BE2C (cell line): ENCODE data around the gene LRP1.

ENCODE experiments used
- DNase-seq: peaks from one replicate; pipeline ENCODE4 v3.0.0-alpha.2; 2020
- H3K27me3 ChIP-seq: fragments of 250-450 bp; sonication (Bioruptor Pico); 2 replicates; pipeline ENCODE4 v1.5.1; 2020; ENCODE audit warnings: mild to moderate bottlenecking
- H3K36me3 ChIP-seq: fragments of 250-450 bp; sonication (Bioruptor Pico); 2 replicates; pipeline ENCODE4 v1.5.1; 2020; ENCODE audit warnings: mild to moderate bottlenecking
- H3K4me1 ChIP-seq: fragments of 250-450 bp; sonication (Bioruptor Pico); 2 replicates; pipeline ENCODE4 v1.5.1; 2020
- H3K4me3 ChIP-seq: 2 replicates; pipeline ENCODE4 v1.5.1; 2011; ENCODE audit warnings: low read depth, low read length
- H3K9me3 ChIP-seq: fragments of 250-450 bp; sonication (Bioruptor Pico); 2 replicates; pipeline ENCODE4 v1.5.1; 2020
- TF ChIP-seq, protein P1 (sequence below): IDR thresholded peaks from 2 replicates; pipeline ENCODE4 v1.5.1; 2012; ENCODE audit warnings: mild to moderate bottlenecking, low read depth, low read length

The LRP1 gene

DNA sequence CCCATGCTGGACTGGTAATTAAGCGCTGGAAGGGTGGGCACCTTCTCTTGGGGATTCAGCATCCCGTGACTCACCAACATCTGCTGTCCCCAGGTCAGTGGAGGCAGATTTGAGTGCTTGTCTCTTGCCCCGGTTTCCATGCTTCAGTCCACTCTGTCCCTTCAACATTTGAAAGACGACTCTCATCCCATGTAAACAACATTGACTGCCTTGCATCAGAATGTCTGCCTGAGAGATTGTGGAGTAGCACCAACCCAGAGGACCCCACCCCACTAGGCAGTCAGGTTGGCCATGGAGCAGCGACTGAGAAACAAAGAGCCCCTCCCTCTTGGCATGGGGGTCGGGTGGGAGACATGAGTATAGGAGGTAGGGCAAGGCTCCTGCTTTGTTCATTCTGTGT lies 127.6 kb downstream of the LRP1 start:
- no peak for DNase-seq
- TF ChIP-seq, protein P1, sequence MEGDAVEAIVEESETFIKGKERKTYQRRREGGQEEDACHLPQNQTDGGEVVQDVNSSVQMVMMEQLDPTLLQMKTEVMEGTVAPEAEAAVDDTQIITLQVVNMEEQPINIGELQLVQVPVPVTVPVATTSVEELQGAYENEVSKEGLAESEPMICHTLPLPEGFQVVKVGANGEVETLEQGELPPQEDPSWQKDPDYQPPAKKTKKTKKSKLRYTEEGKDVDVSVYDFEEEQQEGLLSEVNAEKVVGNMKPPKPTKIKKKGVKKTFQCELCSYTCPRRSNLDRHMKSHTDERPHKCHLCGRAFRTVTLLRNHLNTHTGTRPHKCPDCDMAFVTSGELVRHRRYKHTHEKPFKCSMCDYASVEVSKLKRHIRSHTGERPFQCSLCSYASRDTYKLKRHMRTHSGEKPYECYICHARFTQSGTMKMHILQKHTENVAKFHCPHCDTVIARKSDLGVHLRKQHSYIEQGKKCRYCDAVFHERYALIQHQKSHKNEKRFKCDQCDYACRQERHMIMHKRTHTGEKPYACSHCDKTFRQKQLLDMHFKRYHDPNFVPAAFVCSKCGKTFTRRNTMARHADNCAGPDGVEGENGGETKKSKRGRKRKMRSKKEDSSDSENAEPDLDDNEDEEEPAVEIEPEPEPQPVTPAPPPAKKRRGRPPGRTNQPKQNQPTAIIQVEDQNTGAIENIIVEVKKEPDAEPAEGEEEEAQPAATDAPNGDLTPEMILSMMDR: no peak
- H3K4me3 ChIP-seq: no peak overlapping the region
- H3K27me3 ChIP-seq: no peaks in the 10 kb centered on the region
- H3K9me3 ChIP-seq: no peaks in the 10 kb centered on the region
- H3K36me3 ChIP-seq: peaks cover 28% of the 10 kb centered on the region
- H3K4me1 ChIP-seq: no peaks in the 10 kb centered on the region

DNA sequence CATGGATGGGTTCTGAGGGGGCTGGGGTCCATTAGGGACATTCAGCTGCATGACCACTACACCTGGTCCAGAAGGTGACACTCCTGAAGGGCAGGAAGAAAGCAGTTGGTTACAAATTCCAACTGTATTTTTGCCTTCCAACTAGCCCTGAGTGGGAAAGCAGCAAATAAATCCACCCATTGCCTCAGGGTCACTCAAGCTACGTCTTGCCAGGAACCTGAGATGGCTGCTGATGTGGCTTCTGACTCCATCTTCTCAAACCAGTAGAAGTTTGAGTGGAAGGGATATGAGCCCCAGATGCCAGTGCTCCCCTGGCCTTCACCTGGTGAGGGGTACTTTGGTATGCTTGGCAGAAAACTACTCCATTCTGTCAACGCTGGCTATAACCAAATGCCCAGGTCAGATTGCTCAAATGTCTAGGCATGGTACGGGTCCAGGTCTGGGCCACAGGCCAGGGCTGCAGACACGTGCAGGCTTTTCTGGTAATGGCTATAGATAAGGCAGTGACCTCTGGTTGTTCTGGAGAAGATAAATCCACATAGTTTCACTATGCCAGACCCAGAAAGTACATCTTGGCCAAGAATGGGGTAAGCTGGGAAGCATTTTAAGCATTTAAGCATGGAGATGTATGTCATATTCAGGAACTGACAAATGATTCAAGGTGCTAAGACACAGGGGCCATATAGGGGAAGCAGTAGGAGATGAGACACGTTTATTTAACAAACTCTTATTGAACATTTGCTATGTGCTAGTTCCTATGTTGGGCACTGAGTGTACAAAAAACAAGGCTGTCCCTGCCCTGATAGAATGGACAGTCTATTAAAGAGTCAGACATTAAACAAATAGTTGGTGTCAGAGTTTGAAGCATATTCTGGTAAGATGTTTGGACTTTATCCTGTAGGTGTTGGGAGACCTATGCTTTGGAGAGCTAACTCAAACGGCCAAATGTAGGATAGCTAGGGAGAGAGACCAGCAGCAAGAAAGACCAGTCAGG lies 131.0 kb downstream of the LRP1 start:
- TF ChIP-seq, protein P1: no peak
- Histone ChIP-seq H3K4me1 (no peaks in the 10 kb centered on the region), H3K4me3 (no peak overlapping the region), H3K27me3 (no peaks in the 10 kb centered on the region), H3K9me3 (no peaks in the 10 kb centered on the region), H3K36me3 (peaks cover 28% of the 10 kb centered on the region)
- no peak for DNase-seq

DNA sequence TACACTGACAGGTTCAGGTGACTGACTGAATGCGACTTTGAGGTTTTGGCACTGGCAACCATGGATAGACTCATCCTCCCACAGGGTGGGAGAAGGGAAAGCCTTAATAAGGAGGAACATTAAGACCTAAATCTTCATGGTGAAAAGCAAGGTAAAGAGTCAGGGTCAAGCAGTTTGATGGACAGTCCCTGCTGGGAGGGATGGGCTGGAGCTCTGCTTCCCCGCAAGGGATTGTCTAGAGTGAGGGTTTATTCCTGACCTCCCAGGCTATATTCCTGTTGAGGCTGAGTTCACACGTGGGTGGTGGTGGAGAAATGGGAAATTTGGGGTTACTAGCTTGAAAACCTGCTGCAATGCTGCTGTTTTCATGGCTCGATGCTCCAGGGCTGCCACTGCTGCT lies 132.1 kb downstream of the LRP1 start:
- no peaks in the 10 kb centered on the region for H3K9me3 ChIP-seq
- DNase-seq: no peak
- TF ChIP-seq, protein P1: no peak
- H3K4me1 ChIP-seq: peaks cover 7% of the 10 kb centered on the region; the same call in 1 of the 2 replicates
- H3K4me3 ChIP-seq: no peak overlapping the region
- no peaks in the 10 kb centered on the region for H3K27me3 ChIP-seq
- peaks cover 31% of the 10 kb centered on the region for H3K36me3 ChIP-seq

DNA sequence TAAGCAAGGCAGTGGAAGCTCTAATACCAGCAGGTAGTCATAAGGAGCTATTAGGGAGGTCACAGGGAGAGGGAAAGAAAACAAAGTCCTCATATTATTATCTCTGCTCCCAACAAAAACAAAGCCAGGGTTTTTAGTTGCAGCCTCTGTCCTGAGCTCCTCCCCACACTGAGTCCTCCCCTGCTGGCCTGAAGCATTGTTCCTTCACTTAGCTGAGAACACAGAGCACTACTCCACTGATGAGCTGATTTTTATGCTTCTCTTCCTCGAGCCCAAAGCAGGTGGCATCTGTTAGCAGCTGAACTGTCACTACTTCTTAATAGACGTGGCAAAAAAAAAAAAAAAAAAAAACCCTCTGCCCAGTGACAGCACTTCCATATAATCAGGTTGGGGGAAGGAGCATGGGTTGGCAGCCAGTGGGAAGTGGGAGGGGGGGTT lies 133.2 kb downstream of the LRP1 start:
- H3K9me3 ChIP-seq: no peaks in the 10 kb centered on the region
- TF ChIP-seq, protein P1: no peak
- H3K4me3 ChIP-seq: no peak overlapping the region
- H3K27me3 ChIP-seq: no peaks in the 10 kb centered on the region
- H3K36me3 ChIP-seq: peaks cover 35% of the 10 kb centered on the region
- peaks cover 7% of the 10 kb centered on the region; the same call in 1 of the 2 replicates for H3K4me1 ChIP-seq
- no peak for DNase-seq

DNA sequence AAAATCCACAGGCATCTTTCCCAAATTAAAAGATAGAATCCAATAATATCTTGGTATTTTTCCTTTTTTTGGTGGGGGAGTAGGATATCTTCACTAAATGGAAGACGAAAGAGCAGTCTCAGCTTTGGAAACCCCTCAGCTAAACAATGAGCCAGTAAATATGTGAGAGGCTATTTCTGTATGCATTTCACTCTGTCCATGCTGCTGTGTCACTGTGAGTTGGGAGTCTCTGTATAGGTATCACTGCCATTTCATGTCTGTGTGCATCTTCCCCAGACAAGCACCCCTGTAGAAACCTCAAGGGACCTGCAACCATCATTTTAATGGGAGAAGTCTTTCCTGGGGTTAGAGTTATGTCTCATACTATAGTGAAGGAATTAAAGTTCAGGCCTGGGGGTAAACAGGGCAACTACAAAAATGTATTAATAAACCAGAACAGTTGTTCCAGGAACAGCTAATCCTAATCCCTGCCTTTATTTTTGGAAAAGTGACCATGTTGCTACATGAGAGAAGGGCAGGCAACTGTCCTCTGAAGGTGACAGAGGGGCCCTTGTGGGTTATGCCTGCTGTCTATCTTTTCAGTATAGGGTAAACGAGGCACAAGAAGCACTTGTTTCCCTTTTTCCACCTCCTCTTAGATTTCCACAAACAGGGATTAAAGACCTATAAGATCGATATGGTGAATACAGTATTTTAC lies 134.0 kb downstream of the LRP1 start:
- Histone ChIP-seq H3K4me3 (no peak overlapping the region), H3K9me3 (no peaks in the 10 kb centered on the region), H3K36me3 (peaks cover 37% of the 10 kb centered on the region), H3K27me3 (no peaks in the 10 kb centered on the region), H3K4me1 (peaks cover 7% of the 10 kb centered on the region; the same call in 1 of the 2 replicates)
- TF ChIP-seq, protein P1: no peak
- DNase-seq: no peak
